ENCODE results near the gene NKX1-1. TPM values are rescaled to one million over a fixed set of nuclear protein-coding genes. Genes with fewer than 3 reads are reported as not detected.
A peak's percentile ranks its signal among the peaks of the same experiment; 100 is the strongest.

The NKX1-1 gene
- total RNA-seq, 2 experiments from 2014 or later: not detected

GRCh38 chr4:1364217-1364616, 42.0 kb downstream of the NKX1-1 start:
- POLR2A ChIA-PET: no interaction called here
- Mint-ChIP-seq H3K9me3 (no peaks in the 10 kb centered on the region), H3K4me1 (no peaks in the 10 kb centered on the region), H3K27me3 (no peaks in the 10 kb centered on the region), H3K27ac (no peak overlapping the region), H3K36me3 (ENCODE audit: low read depth) (no peaks in the 10 kb centered on the region), H3K4me3 (no peak overlapping the region)
- CTCF ChIA-PET: interaction anchor here (0.6 to 1.2 kb wide), 2 partner anchors 11 to 817 kb away, joined by 4 to 5 read pairs; no protein-coding TSS in a partner anchor
- no peak for DNase-seq

DNA sequence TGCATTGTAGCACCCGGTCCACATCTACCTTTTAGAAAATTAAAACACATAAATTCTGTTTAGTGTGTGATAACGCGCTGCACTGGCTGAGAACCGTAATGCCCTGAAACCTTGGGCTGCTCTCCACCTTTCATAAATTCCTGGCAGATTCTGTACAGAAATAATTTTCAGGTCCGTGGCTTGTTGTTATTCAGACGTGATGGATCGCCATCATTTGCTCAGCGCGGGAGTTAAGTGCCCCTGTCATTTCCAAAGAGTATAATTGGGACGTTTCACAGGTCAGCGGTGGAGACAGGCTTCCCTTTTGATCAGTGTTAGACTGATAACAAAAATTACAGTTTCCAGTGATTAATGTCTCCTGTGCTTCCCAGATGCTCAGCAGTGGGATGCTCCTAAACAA, 42.7 kb downstream of the NKX1-1 start:
- Mint-ChIP-seq H3K36me3 (ENCODE audit: low read depth) (no peaks in the 10 kb centered on the region), H3K9me3 (no peaks in the 10 kb centered on the region), H3K4me1 (no peaks in the 10 kb centered on the region), H3K27me3 (no peaks in the 10 kb centered on the region), H3K4me3 (no peak overlapping the region), H3K27ac (no peak overlapping the region)
- ChIA-PET CTCF (interaction anchor here (1.4 kb wide), 1 partner anchor 53 kb away, joined by 3 read pairs; no protein-coding TSS in a partner anchor), POLR2A (no interaction called here)
- no peak for DNase-seq

DNA sequence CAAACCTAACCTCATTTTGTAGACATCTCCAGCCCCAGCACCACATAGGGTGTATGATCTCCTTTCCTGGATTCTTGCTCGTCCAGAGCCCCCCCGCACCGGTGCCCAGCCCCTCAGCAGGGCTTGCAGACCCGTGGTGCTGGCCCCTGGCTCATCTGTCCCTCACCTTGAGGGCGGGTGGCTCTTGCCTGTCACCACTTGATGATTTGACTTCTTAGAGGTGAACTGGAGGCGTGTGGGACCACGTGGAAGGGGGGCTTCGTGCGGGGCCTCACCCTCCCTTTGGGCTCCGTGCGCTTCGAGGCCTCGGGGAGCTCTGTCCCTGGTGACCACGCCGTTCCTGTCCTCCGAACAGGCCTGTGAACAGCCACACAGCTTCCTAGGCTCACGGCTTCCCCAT, 43.7 kb downstream of the NKX1-1 start:
- Mint-ChIP-seq H3K4me3 (no peak overlapping the region), H3K27me3 (no peaks in the 10 kb centered on the region), H3K36me3 (ENCODE audit: low read depth) (no peaks in the 10 kb centered on the region), H3K4me1 (no peaks in the 10 kb centered on the region), H3K9me3 (no peaks in the 10 kb centered on the region), H3K27ac (no peak overlapping the region)
- POLR2A ChIA-PET: no interaction called here
- CTCF ChIA-PET: interaction anchor here (0.5 to 1.4 kb wide), 2 partner anchors 25 to 52 kb away, joined by 3 read pairs; no protein-coding TSS in a partner anchor
- no peak for DNase-seq

DNA sequence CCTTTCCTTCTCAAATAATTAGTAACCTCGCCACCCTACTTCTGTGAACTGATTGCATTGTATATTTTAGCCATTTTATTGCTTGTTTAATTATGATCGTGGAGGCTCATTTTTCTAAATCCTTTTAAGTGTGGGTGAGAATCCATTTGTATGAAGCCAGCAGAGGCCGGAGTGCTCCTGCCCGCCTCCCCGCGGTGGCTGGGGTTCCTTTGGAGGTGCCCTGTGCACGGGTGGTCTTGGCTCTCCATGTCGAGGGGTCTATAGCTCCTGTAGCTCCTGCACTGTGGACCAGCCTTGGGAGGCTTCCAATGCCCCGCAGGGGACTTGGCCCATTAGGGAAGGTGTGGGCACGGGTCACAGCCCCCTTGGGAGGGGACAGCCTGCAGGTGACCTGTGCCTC, 44.2 kb downstream of the NKX1-1 start:
- DNase-seq: no peak
- Mint-ChIP-seq H3K4me3 (no peak overlapping the region), H3K27ac (no peak overlapping the region), H3K4me1 (no peaks in the 10 kb centered on the region), H3K27me3 (no peaks in the 10 kb centered on the region), H3K9me3 (no peaks in the 10 kb centered on the region), H3K36me3 (ENCODE audit: low read depth) (no peaks in the 10 kb centered on the region)
- CTCF ChIA-PET: interaction anchor here (1.4 kb wide), 1 partner anchor 52 kb away, joined by 3 read pairs; no protein-coding TSS in a partner anchor
- POLR2A ChIA-PET: no interaction called here

DNA sequence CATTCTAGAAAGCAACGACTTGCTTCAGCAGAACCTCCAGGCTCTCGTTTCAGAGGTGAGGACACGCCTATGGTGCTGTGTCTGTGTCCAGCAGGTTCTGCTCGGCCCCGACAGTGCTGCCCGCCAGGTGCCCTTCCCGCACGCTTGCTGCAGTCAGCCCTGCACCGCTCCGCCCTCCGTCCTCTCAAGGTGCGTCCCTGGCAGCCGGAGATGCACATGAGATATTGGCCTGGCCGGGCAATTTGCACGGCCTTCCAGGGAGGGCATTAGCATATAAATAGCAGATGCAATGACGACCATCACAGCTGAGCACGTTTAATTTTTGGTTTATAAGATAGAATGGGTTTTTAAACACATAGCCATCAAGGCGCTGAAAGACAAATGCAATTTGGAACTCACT, 44.8 kb downstream of the NKX1-1 start:
- H3K27me3 Mint-ChIP-seq: no peaks in the 10 kb centered on the region
- no peaks in the 10 kb centered on the region for H3K36me3 Mint-ChIP-seq (ENCODE audit: low read depth)
- no peak overlapping the region for H3K4me3 Mint-ChIP-seq
- POLR2A ChIA-PET: no interaction called here
- CTCF ChIA-PET: no interaction called here
- no peaks in the 10 kb centered on the region for H3K4me1 Mint-ChIP-seq
- DNase-seq: no peak
- H3K9me3 Mint-ChIP-seq: no peaks in the 10 kb centered on the region
- H3K27ac Mint-ChIP-seq: no peak overlapping the region

GRCh38 chr4:1360423-1361283, 45.6 kb downstream of the NKX1-1 start:
- H3K4me1 Mint-ChIP-seq: no peaks in the 10 kb centered on the region
- ChIA-PET POLR2A (no interaction called here), CTCF (no interaction called here)
- H3K36me3 Mint-ChIP-seq (ENCODE audit: low read depth): no peaks in the 10 kb centered on the region
- DNase-seq: no peak
- H3K27ac Mint-ChIP-seq: no peak overlapping the region
- no peak overlapping the region for H3K4me3 Mint-ChIP-seq
- no peaks in the 10 kb centered on the region for H3K9me3 Mint-ChIP-seq
- no peaks in the 10 kb centered on the region for H3K27me3 Mint-ChIP-seq

GRCh38 chr4:1359976-1360375, 46.3 kb downstream of the NKX1-1 start:
- CTCF ChIA-PET: no interaction called here
- no peaks in the 10 kb centered on the region for H3K9me3 Mint-ChIP-seq
- POLR2A ChIA-PET: no interaction called here
- H3K36me3 Mint-ChIP-seq (ENCODE audit: low read depth): no peaks in the 10 kb centered on the region
- DNase-seq: no peak
- no peak overlapping the region for H3K27ac Mint-ChIP-seq
- no peaks in the 10 kb centered on the region for H3K4me1 Mint-ChIP-seq
- no peaks in the 10 kb centered on the region for H3K27me3 Mint-ChIP-seq
- no peak overlapping the region for H3K4me3 Mint-ChIP-seq

- no peak for DNase-seq
- Mint-ChIP-seq H3K4me3 (no peak overlapping the region), H3K9me3 (no peaks in the 10 kb centered on the region), H3K4me1 (no peaks in the 10 kb centered on the region), H3K36me3 (ENCODE audit: low read depth) (no peaks in the 10 kb centered on the region), H3K27me3 (no peaks in the 10 kb centered on the region), H3K27ac (no peak overlapping the region)
- CTCF ChIA-PET: no interaction called here
- POLR2A ChIA-PET: no interaction called here
Observed at GRCh38 chr4:1359144-1359501, 47.1 kb downstream of the NKX1-1 start.

GRCh38 chr4:1358421-1359143, 47.7 kb downstream of the NKX1-1 start:
- CTCF ChIA-PET: no interaction called here
- no peak for DNase-seq
- H3K36me3 Mint-ChIP-seq (ENCODE audit: low read depth): no peaks in the 10 kb centered on the region
- no peaks in the 10 kb centered on the region for H3K27me3 Mint-ChIP-seq
- no peaks in the 10 kb centered on the region for H3K4me1 Mint-ChIP-seq
- no peak overlapping the region for H3K4me3 Mint-ChIP-seq
- POLR2A ChIA-PET: no interaction called here
- no peak overlapping the region for H3K27ac Mint-ChIP-seq
- H3K9me3 Mint-ChIP-seq: no peaks in the 10 kb centered on the region

DNA sequence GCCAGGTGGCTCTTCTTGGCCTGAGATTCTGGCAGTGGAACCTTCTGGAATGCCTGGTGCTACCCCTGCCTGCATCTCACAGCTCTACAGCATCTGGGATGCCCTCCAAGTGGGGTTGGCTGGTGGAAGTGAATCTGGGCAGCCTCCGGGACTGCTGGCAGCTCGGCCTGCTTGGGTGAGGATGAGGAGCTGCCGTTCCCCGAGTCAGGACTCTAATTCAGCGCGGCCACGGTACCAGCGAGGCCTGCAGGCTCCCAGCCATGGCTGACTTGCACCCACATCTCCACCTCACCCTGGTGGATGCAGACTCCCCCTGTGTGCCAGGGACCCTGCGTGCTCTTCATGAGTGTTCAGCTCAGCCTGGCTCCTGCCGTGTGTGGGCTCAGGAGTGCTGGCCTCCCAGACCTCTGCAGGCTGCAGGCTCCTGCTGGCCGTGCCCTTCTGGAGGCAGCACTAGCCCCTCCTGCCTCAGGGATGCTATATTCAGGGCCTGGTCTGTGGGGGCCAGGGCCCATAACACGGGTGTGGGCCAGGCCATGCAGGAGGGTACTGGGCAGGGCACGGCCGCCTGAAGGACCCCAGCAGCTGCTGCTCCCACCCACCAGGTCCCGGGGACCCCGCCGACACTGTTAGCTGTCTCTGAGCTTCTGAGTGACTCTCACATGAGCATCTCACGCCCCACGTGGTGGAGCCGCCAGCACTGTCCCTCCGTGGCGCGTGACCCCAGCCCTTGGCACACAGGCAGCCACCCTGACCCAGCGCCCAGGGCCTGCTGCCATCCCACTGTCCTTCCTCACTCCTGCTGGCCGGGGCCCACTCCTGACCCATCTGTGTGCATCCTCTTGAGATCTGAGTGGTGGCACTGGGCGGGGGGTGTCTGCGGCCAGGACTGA, 48.6 kb downstream of the NKX1-1 start:
- no peaks in the 10 kb centered on the region for H3K27me3 Mint-ChIP-seq
- ChIA-PET POLR2A (no interaction called here), CTCF (no interaction called here)
- H3K27ac Mint-ChIP-seq: no peak overlapping the region
- H3K4me1 Mint-ChIP-seq: no peaks in the 10 kb centered on the region
- no peak overlapping the region for H3K4me3 Mint-ChIP-seq
- no peaks in the 10 kb centered on the region for H3K36me3 Mint-ChIP-seq (ENCODE audit: low read depth)
- no peak for DNase-seq
- H3K9me3 Mint-ChIP-seq: no peaks in the 10 kb centered on the region

DNA sequence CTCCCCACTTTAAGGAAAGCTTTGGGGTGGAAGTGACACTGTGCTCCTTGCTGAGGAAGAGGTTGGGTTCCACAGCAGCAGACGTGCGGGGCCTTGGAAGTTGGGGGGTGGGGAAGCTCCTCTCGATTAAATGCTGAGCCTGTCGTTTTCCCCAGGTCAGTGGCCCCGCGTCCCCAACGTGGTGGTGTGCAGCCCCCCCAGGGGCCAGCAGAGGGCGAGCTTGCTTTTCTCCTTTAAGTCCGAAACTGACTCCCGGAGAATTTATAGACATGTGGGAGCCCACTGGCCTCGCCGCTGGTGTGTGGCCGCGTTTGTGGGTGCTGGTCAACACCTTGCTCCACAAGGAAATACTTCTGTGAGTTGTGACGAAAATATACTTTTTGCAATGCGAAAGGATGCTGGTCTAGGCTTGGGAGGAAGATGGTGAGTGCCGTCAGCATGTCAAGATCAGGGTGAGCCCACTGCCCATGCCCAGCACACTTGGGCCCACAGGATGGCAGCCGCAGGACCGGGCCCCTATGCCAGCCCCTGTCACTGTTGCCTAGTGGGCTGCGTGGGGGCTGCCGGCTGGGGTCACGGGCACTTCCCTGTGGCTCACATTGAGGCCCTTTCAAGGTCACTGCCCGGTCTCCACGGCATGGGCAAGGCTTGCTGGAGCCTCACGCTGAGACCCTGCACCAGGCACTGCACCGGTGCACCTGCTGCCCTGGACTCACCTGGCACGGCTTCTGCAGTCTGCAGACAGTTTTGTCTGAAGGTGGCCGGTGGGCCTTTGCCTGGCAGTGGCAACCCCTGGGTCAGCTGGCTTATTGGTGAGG, 49.9 kb downstream of the NKX1-1 start:
- peak; percentile 44 for DNase-seq
- ChIA-PET POLR2A (no interaction called here), CTCF (interaction anchor here (0.8 to 1.6 kb wide), 8 partner anchors 8 to 245 kb away, joined by 3 to 6 read pairs (median 3); no protein-coding TSS in a partner anchor)
- Mint-ChIP-seq H3K27ac (peak overlapping the region; percentile 68), H3K4me3 (no peak overlapping the region), H3K36me3 (ENCODE audit: low read depth) (peaks cover 3% of the 10 kb centered on the region), H3K9me3 (no peaks in the 10 kb centered on the region), H3K4me1 (peaks cover 5% of the 10 kb centered on the region), H3K27me3 (no peaks in the 10 kb centered on the region)

- Mint-ChIP-seq H3K27ac (no peak overlapping the region), H3K27me3 (no peaks in the 10 kb centered on the region), H3K4me1 (peaks cover 7% of the 10 kb centered on the region), H3K4me3 (no peak overlapping the region), H3K9me3 (no peaks in the 10 kb centered on the region), H3K36me3 (ENCODE audit: low read depth) (peaks cover 3% of the 10 kb centered on the region)
- CTCF ChIA-PET: interaction anchor here (0.9 to 1.6 kb wide), 5 partner anchors 191 to 274 kb away, joined by 3 to 6 read pairs (median 3); no protein-coding TSS in a partner anchor
- DNase-seq: no peak
- POLR2A ChIA-PET: no interaction called here
Observed at GRCh38 chr4:1355378-1355777, 50.9 kb downstream of the NKX1-1 start.
